HG03457 (cell line): ENCODE results near the gene EVA1C.
"Not testable (repeated sequence)": the region's sequence is repeated elsewhere in the genome, so short reads cannot be mapped to it uniquely, and the experiment has no call there.

Experiments used
- ATAC-seq: cut with Tn5 transposase; IDR thresholded peaks from one replicate; pipeline ENCODE4 v1.9.1; 2021; ENCODE audit warnings: moderate number of reproducible peaks; ENCODE audit not compliant: unreplicated experiment

EVA1C gene

DNA sequence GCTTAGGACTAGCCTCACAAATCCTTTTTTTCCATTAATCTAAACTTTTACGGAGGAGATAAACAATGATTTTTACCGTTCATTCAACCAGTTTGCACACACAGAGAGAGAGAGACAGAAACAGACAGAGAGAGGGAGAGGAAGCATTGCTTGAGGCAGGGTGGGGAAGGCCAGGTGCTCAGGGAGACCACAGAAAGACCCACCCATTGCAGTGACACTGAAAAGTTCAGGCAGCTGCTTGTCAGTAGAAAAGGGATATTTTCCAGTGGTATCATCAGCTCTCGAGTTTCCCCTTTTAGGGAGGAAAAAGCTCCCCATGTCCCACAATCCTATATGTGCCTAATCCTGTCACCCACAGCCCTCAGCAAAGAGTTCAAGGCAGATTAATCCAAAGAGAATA is 145.6 kb downstream of the EVA1C start:
- ATAC-seq, result no peak

- ATAC-seq, result no peak
Measured at GRCh38 chr21:32559006-32559610, 146.6 kb downstream of the EVA1C start.

DNA sequence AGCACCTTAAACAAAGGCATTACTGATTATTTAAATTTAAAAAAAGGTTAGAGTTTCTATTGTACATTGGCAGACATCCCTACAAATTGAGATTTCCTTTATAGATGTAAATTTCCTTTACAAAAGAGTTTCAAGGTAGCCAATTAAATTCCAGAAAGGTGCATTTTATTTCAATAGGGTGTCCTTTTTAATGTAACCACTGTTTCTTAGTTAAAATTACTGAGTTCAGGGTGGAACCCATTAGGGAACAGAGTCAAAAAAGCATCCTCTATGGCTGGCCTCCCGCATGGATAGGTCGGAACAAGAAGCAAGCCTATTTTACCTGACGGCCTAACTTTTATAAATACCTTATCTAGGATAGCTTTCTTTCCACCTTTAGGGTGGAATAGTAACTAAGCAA is 148.4 kb downstream of the EVA1C start:
- no peak for ATAC-seq

DNA sequence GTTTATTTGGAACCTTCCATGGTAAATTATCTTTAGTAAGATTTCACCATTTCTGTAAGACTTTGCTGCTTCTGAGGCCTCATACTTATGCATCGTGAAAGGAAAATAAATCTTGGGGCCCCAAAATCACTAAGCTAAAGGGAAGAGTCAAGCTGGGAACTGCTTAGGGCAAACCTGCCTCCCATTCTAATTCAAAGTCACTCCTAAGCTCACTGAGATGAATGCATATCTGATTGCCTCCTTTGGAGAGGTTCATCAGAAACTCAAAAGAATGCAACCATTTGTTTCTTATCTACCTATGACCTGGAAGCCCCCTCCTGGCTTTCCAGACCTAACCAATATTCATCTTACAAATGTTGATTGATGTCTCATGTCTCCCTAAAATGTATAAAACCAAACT is 149.0 kb downstream of the EVA1C start:
- not testable (repeated sequence) for ATAC-seq

DNA sequence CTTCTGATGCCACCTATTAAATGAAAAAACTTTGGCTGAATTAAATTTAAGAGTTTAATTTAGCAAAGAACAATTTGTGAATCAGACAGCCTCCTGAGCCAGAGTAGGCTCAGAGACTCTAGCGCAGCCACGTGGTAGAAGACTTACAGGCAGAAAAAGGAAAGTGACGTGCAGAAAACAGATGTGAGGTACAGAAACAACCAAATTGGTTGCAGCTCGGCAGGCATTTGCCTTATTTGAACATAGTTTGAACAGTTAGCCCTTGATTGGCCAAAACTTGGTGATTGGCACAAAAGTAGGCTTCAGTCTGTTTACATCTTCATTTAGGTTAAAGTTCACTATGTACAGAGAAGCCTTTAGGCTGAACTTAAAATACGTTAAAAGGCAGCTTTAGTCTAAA is 149.9 kb downstream of the EVA1C start:
- ATAC-seq, result no peak

DNA sequence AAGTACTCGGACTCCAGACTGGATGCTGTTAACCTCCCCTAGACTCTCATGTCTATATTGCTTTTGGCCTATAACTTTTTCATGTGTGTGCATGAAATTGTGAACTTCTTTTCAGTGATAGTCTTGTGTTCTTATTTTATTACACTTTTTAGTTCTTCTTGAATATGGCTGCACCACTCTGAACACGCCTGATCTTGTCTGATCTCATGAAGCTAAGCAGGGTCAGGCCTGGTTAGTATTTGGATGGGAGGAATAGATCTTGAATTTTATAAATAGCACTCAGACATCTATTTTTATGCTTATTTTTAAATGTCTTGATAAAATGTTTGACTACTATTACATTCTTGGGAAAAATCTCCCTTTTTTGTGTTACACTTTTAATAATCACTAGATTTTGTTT is 150.4 kb downstream of the EVA1C start:
- ATAC-seq, result no peak
